Psoas muscle (tissue), 8 donors: ENCODE data around the gene ABCC8. TPM values are rescaled to one million over a fixed set of nuclear protein-coding genes. Genes with fewer than 3 reads are reported as not detected.
A peak's percentile ranks its signal among the peaks of the same experiment; 100 is the strongest.

ENCODE experiments used
- ATAC-seq, 4 donors: fragments of 200-7000 bp; cut with Tn5 transposase; one replicate each; pipeline ENCODE4 v1.9.1; 2020; ENCODE audit warnings: moderate library complexity in 3 of 4, mild to moderate bottlenecking in 2 of 4
- DNase-seq, 2 donors: peaks; one replicate each; pipeline ENCODE4 v3.0.0-alpha.2; 2020
- H3K27ac ChIP-seq: fragments of 200-600 bp; one replicate; pipeline ENCODE4 v1.8.0; 2022
- H3K27me3 ChIP-seq, 3 donors: fragments of 200-600 bp in 1 of 3; one replicate each; pipeline versions ENCODE4 v1.6.1 to v1.8.0; 2013 to 2022; ENCODE audit warnings: low read length in 2 of 3, mild to moderate bottlenecking in 2 of 3, moderate library complexity in 1 of 3; ENCODE audit not compliant: insufficient read depth in 3 of 3
- H3K36me3 ChIP-seq, 2 donors: fragments of 200-600 bp in 1 of 2; one replicate each; pipeline versions ENCODE4 v1.6.1 to v1.8.0; 2013 to 2022; ENCODE audit warnings: low read depth in 1 of 2, mild to moderate bottlenecking in 1 of 2, moderate library complexity in 1 of 2; ENCODE audit not compliant: insufficient read depth in 1 of 2
- H3K4me1 ChIP-seq: fragments of 200-600 bp; one replicate; pipeline ENCODE4 v1.8.0; 2022
- H3K4me3 ChIP-seq: fragments of 200-600 bp; one replicate; pipeline ENCODE4 v1.8.0; 2022; ENCODE audit warnings: mild to moderate bottlenecking
- H3K9me3 ChIP-seq: fragments of 200-600 bp; one replicate; pipeline ENCODE4 v1.8.0; 2022
- CTCF ChIP-seq: fragments of 200-600 bp; IDR thresholded peaks from one replicate; pipeline ENCODE4 v1.8.0; 2022; ENCODE audit warnings: antibody characterized with exemption
- WGBS, 3 donors: extraction: QIAGEN DNeasy Blood & Tissue Kit; methylation state at CpG; one replicate each; pipeline versions ENCODE4 v1.1.6 to v1.1.7; 2013; 5-methylcytosine and 5-hydroxymethylcytosine counted together
- intact Hi-C, 2 donors: fragments of 100-400 bp; cut with DNase I; formaldehyde crosslinking; loops; one replicate each; pipeline versions ENCODE4 v1.11.0 to v1.14.2; 2022
- polyA plus RNA-seq, 3 donors: library from polyadenylated mRNA; stranded (reverse); fragments of 200-250 nt; gene quantifications; one replicate each; pipeline ENCODE4 v1.2.3, GENCODE V29; 2013
- total RNA-seq, 4 donors: library from RNA; stranded (reverse); fragmentation: NEBNext Ultra II Directional in 2 of 4; extraction: Animal tissue kit (Norgen Biotek cat#: 25700) in 2 of 4; gene quantifications; one replicate each; pipeline versions ENCODE4 v1.2.1 to v1.2.4, GENCODE V29; 2021 to 2023
- donor health status: healthy with polysubstance abuse.
- donor health status: DM: no; HTN: no; CAD: no; lungs with moderate emphysema.
- donor health status: Bipolar disorder and iron deficiency.
- donor health status: healthy.
- donor health status: DM: yes; HTN: yes; CAD: no.
- donor health status: DM: no; HTN: no; CAD: no.
- donor health status: DM: no; HTN: no; CAD: no.
- donor health status: DM: yes; HTN: yes; CAD: no.

The ABCC8 gene
- total and polyA plus RNA-seq, 7 donors, result 0.26 to 3.5 (median 0.75) TPM

- peak overlapping the region; percentile 43 for H3K4me3 ChIP-seq
- TF ChIP-seq CTCF, result no peak
- no peaks in the 10 kb centered on the region for H3K4me1 ChIP-seq
- 25 to 30% (median 28%) methylated on average over 14 of the region's 14 CpGs for WGBS, 3 donors
- H3K27me3 ChIP-seq, result peaks cover 0 to 30% (median 7%) of the 10 kb centered on the region in 3 donors
- intact Hi-C loops, result no loop called here
- H3K27ac ChIP-seq, result no peak overlapping the region
- peak; percentile 42 to 67 (median 63) for ATAC-seq
- no peaks in the 10 kb centered on the region for H3K9me3 ChIP-seq
- H3K36me3 ChIP-seq, result no peaks in the 10 kb centered on the region
- DNase-seq, result no peak
These were observed 2.9 kb upstream of the ABCC8 start for GRCh38 chr11:17479284-17480214.

GRCh38 chr11:17478070-17478469 is 1.4 kb upstream of the ABCC8 start:
- DNase-seq (no peak), ATAC-seq (no peak)
- 71 to 77% (median 73%) methylated on average over 6 of the region's 6 CpGs for WGBS, 3 donors
- H3K27ac ChIP-seq, result no peak overlapping the region
- H3K9me3 ChIP-seq, result no peaks in the 10 kb centered on the region
- intact Hi-C loops, result no loop called here
- H3K36me3 ChIP-seq, result no peaks in the 10 kb centered on the region
- no peak overlapping the region for H3K4me3 ChIP-seq
- no peak for TF ChIP-seq CTCF
- no peaks in the 10 kb centered on the region for H3K4me1 ChIP-seq
- H3K27me3 ChIP-seq, result peaks cover 0 to 30% (median 7%) of the 10 kb centered on the region in 3 donors

- Histone ChIP-seq H3K4me1 (no peaks in the 10 kb centered on the region), H3K27ac (no peak overlapping the region), H3K4me3 (no peak overlapping the region), H3K27me3 (peaks cover 0 to 30% (median 7%) of the 10 kb centered on the region in 3 donors), H3K9me3 (no peaks in the 10 kb centered on the region), H3K36me3 (no peaks in the 10 kb centered on the region)
- ATAC-seq, result no peak
- DNase-seq, result no peak
- 61 to 69% (median 63%) methylated on average over 6 of the region's 6 CpGs for WGBS, 3 donors
- intact Hi-C loops, result no loop called here
- no peak for TF ChIP-seq CTCF
These were observed 716 bp upstream of the ABCC8 start for GRCh38 chr11:17477361-17477760.

- WGBS, 3 donors, result 26 to 33% (median 31%) methylated on average over 9 of the region's 9 CpGs
- Histone ChIP-seq H3K9me3 (no peaks in the 10 kb centered on the region), H3K4me3 (peak overlapping the region; percentile 68), H3K4me1 (no peaks in the 10 kb centered on the region), H3K27me3 (peaks cover 0 to 30% (median 7%) of the 10 kb centered on the region in 3 donors), H3K36me3 (no peaks in the 10 kb centered on the region), H3K27ac (no peak overlapping the region)
- TF ChIP-seq CTCF, result no peak
- ATAC-seq (no peak), DNase-seq (no peak)
- intact Hi-C loops, result no loop called here
These were observed 364 bp upstream of the ABCC8 start for GRCh38 chr11:17477084-17477333.
